GM12878 (cell line): ENCODE measurements around the gene P2RX2. TPM values are rescaled to one million over a fixed set of nuclear protein-coding genes. Genes with fewer than 3 reads are reported as not detected.

Source experiments
- ATAC-seq: fragments of 200-7000 bp; cut with Tn5 transposase; 3 replicates; pipeline ENCODE4 v1.9.1; 2020; ENCODE audit warnings: mild to moderate bottlenecking, moderate library complexity
- BruUV-seq: library from RNA; stranded (reverse); fragments of 400-500 nt; replicated peaks from 2 replicates; lab custom pipeline; 2021; lab: Mats Ljungman, UMichigan
- CTCF ChIA-PET: fragments of 300-600 bp; sonication (Branson Sonifier 250); formaldehyde crosslinking; extraction: SDS; loops from one replicate; lab custom pipeline; 2021; ENCODE audit warnings: inconsistent platforms; lab: Yijun Ruan, JAX
- POLR2A ChIA-PET: fragments of 350-600 bp; formaldehyde crosslinking; extraction: SDS; loops from one replicate; lab custom pipeline; 2021; ENCODE audit warnings: inconsistent platforms; lab: Charles Lee
- RAD21 ChIA-PET: fragments of 300-600 bp; sonication (Branson Sonifier 250); formaldehyde crosslinking; loops from one replicate; lab custom pipeline; 2023; ENCODE audit warnings: antibody characterized with exemption; ENCODE audit not compliant: unreplicated experiment; lab: Charles Lee
- SMC1A ChIA-PET: fragments of 300-600 bp; sonication (Branson Sonifier 250); formaldehyde crosslinking; loops from one replicate; lab custom pipeline; 2023; ENCODE audit not compliant: unreplicated experiment, uncharacterized antibody; lab: Charles Lee
- DNase-seq: peaks from one replicate; pipeline ENCODE4 v3.0.0-alpha.2; 2011; ENCODE audit warnings: low read depth, low spot score
- FAIRE-seq: peaks from 3 replicates; lab custom pipeline; 2011; peaks lifted over from hg19 to GRCh38; lab: Jason Lieb, UNC
- H2AFZ ChIP-seq: 2 replicates; pipeline ENCODE4 v1.6.0; 2011; ENCODE audit warnings: low read depth, low read length, control low read depth; ENCODE audit not compliant: control insufficient read depth
- H3K27ac ChIP-seq: 2 replicates; pipeline ENCODE4 v1.5.1; 2011; ENCODE audit warnings: control low read depth; ENCODE audit not compliant: control insufficient read depth, insufficient read depth
- H3K27me3 ChIP-seq, 2 experiments: replicated peaks in 1 of 2; 2 replicates each; pipeline versions ENCODE4 v1.6.0 to v1.6.1; 2011; ENCODE audit warnings: low read length in 1 of 2; ENCODE audit not compliant: control insufficient read depth in 2 of 2, insufficient read depth in 2 of 2
- H3K36me3 ChIP-seq, 2 experiments: 2 replicates each; pipeline ENCODE4 v1.5.1; 2011; ENCODE audit warnings: low read length in 1 of 2; ENCODE audit not compliant: control insufficient read depth in 2 of 2, insufficient read depth in 2 of 2
- H3K4me1 ChIP-seq: 2 replicates; pipeline ENCODE4 v1.6.1; 2011; ENCODE audit warnings: mild to moderate bottlenecking, low read length, moderate library complexity, mixed read lengths; ENCODE audit not compliant: control insufficient read depth, insufficient read depth
- H3K4me2 ChIP-seq: 2 replicates; pipeline ENCODE4 v1.6.0; 2011; ENCODE audit warnings: control low read depth; ENCODE audit not compliant: control insufficient read depth, insufficient read depth
- H3K4me3 ChIP-seq: fragments of 200-600 bp; sonication (generic); 2 replicates; pipeline ENCODE4 v1.5.1; 2016
- H3K79me2 ChIP-seq: 2 replicates; pipeline ENCODE4 v1.6.0; 2011; ENCODE audit warnings: low read length; ENCODE audit not compliant: control insufficient read depth, insufficient read depth
- H3K9ac ChIP-seq: 2 replicates; pipeline ENCODE4 v1.8.0; 2011; ENCODE audit warnings: low read length, control low read depth, mixed read lengths; ENCODE audit not compliant: control insufficient read depth, insufficient read depth
- H3K9me3 ChIP-seq: replicated peaks from 3 replicates; pipeline ENCODE4 v1.5.1; 2011; ENCODE audit warnings: mild to moderate bottlenecking, low read length; ENCODE audit not compliant: control insufficient read depth, insufficient read depth
- H4K20me1 ChIP-seq: 2 replicates; pipeline ENCODE4 v1.6.0; 2011; ENCODE audit not compliant: control insufficient read depth, insufficient read depth
- BCL3 ChIP-seq: IDR thresholded peaks from 2 replicates; pipeline ENCODE4 v1.6.1; 2011; ENCODE audit warnings: borderline replicate concordance, low read depth, mild to moderate bottlenecking, moderate library complexity, low read length; ENCODE audit not compliant: insufficient read depth, poor library complexity, severe bottlenecking
- BHLHE40 ChIP-seq, 2 experiments: fragments of 450-650 bp in 1 of 2; IDR thresholded peaks; 2 replicates each; pipeline ENCODE4 v1.6.1; 2011 to 2017; ENCODE audit warnings: low read depth in 2 of 2, borderline replicate concordance in 1 of 2, improper control_type of control experiment in 1 of 2, low read length in 1 of 2, mild to moderate bottlenecking in 1 of 2
- CEBPZ ChIP-seq: fragments of 150-350 bp; IDR thresholded peaks from 2 replicates; pipeline ENCODE4 v1.6.1; 2016; ENCODE audit warnings: low read depth, low read length
- NFYB ChIP-seq: IDR thresholded peaks from 2 replicates; pipeline ENCODE4 v1.6.1; 2011; ENCODE audit warnings: low read depth, mild to moderate bottlenecking, low read length, improper control_type of control experiment, moderate library complexity; ENCODE audit not compliant: insufficient read depth
- POLR2AphosphoS2 ChIP-seq: IDR thresholded peaks from 2 replicates; pipeline ENCODE4 v1.6.1; 2011; ENCODE audit warnings: low read depth, mild to moderate bottlenecking, low read length, improper control_type of control experiment, moderate library complexity
- POLR2AphosphoS5 ChIP-seq: IDR thresholded peaks from 2 replicates; pipeline ENCODE4 v1.6.1; 2011; ENCODE audit warnings: mild to moderate bottlenecking, low read length, inconsistent platforms
- TCF7 ChIP-seq: IDR thresholded peaks from 2 replicates; pipeline ENCODE4 v1.6.1; 2014; ENCODE audit warnings: antibody characterized with exemption, borderline replicate concordance
- ZBTB11 ChIP-seq: fragments of 450-650 bp; formaldehyde crosslinking; IDR thresholded peaks from 2 replicates; pipeline ENCODE4 v1.5.0; 2022; ENCODE audit warnings: mild to moderate bottlenecking, missing genetic modification characterization
- ZBTB33 ChIP-seq: fragments of 450-650 bp; IDR thresholded peaks from 2 replicates; pipeline ENCODE4 v1.6.1; 2017; ENCODE audit warnings: mild to moderate bottlenecking
- WGBS: methylation state at CpG from one replicate; pipeline ENCODE4 v1.1.6; 2016; ENCODE audit warnings: low lambda C conversion rate; ENCODE audit not compliant: insufficient replicate concordance, insufficient coverage; ENCODE audit errors: missing lambda C conversion rate; 5-methylcytosine and 5-hydroxymethylcytosine counted together
- in situ Hi-C: fragments of 300-500 bp; cut with MboI; formaldehyde crosslinking; loops from 9 replicates; pipeline ENCODE4 v1.14.3; 2018; ENCODE audit warnings: mixed read lengths
- intact Hi-C: fragments of 100-400 bp; cut with micrococcal nuclease; formaldehyde crosslinking; loops from one replicate; pipeline ENCODE4 v1.14.2; 2022; ENCODE audit not compliant: unreplicated experiment
- polyA plus RNA-seq, 11 experiments: library from polyadenylated mRNA; depleted of rRNA in 4 of 11; unstranded in 6 of 11; stranded (reverse) in 5 of 11; fragments of >200 nt; fragmentation: Nextera tagmentation in 4 of 11; fragmentation: Illumina TruSeq in 1 of 11; extraction: Ambion mirVana in 4 of 11; extraction: Trizol in 1 of 11; gene quantifications; 1 replicate in 1 of 11; 2 replicates in 10 of 11; pipeline versions ENCODE4 v1.2.1 to v1.2.3, GENCODE V29; 2011 to 2016; ENCODE audit warnings: inconsistent platforms in 2 of 11, missing spikeins in 2 of 11, low read depth in 1 of 11
- total RNA-seq, 4 experiments: library from RNA; depleted of rRNA in 3 of 4; stranded (reverse); fragments of >200 nt in 3 of 4; fragmentation: Illumina TruSeq in 1 of 4; extraction: Trizol in 1 of 4; gene quantifications; 2 replicates each; pipeline versions ENCODE4 v1.2.1 to v1.2.3, GENCODE V29; 2013 to 2021

The P2RX2 gene
- total and polyA plus RNA-seq, 10 of the 15 experiments (the other 5 are each of a cell fraction or from before 2014, with no cell fraction given) = not detected

- TF ChIP-seq CEBPZ (no peak), POLR2AphosphoS5 (no peak)
Measured at GRCh38 chr12:132620113-132620898, 1.7 kb downstream of the P2RX2 start (continued).

- H3K4me1 ChIP-seq = no peaks in the 10 kb centered on the region
- no peak overlapping the region for H2AFZ ChIP-seq
- no peaks in the 10 kb centered on the region for H3K27me3 ChIP-seq
- no peak overlapping the region for H3K4me3 ChIP-seq
- POLR2A ChIA-PET = no interaction called here
- H3K9ac ChIP-seq = no peak overlapping the region
- no peak overlapping the region for H3K27ac ChIP-seq
- RAD21 ChIA-PET = no interaction called here
- SMC1A ChIA-PET = no interaction called here
- no TSS peak for BruUV-seq
- no peak for ATAC-seq
- intact Hi-C loops (no loop called here), in situ Hi-C loops (no loop called here)
- H3K9me3 ChIP-seq = peaks cover 5% of the 10 kb centered on the region
- H3K79me2 ChIP-seq = no peaks in the 10 kb centered on the region
- peaks cover 0 to 19% of the 10 kb centered on the region in 2 experiments; a peak in 3 of 4 replicates for H3K36me3 ChIP-seq
- H3K4me2 ChIP-seq = no peak overlapping the region
- CTCF ChIA-PET = no interaction called here
- no peak for FAIRE-seq
- no peaks in the 10 kb centered on the region for H4K20me1 ChIP-seq
- no peak for DNase-seq
- 76% methylated on average over 28 of the region's 28 CpGs for WGBS
- TF ChIP-seq TCF7 = no peak
- no peak for TF ChIP-seq BHLHE40 (IDR thresholded peaks at IDR 0.05; ENCODE audit: borderline replicate concordance in 1 of 2, low read depth in 2 of 2, low read length in 1 of 2)
- TF ChIP-seq ZBTB33 = no peak
- no peak for TF ChIP-seq POLR2AphosphoS2
- peak; percentile 24 for TF ChIP-seq BCL3
- TF ChIP-seq NFYB = no peak
- no peak for TF ChIP-seq ZBTB11
Measured at GRCh38 chr12:132620899-132621656, 2.5 kb downstream of the P2RX2 start.
